GM10248 (cell line): Measurements from ENCODE around the gene PRKAR1B.
"Not testable (repeated sequence)": the region's sequence is repeated elsewhere in the genome, so short reads cannot be mapped to it uniquely, and the experiment has no call there.

Source experiments
- CTCF ChIA-PET: fragments of 300-600 bp; sonication (Branson Sonifier 250); formaldehyde crosslinking; extraction: SDS; loops from one replicate; lab custom pipeline; 2021; ENCODE audit warnings: antibody characterized with exemption; lab: Yijun Ruan, JAX
- POLR2A ChIA-PET: fragments of 350-650 bp; sonication (Branson Sonifier 250); formaldehyde crosslinking; extraction: SDS; loops from one replicate; lab custom pipeline; 2020; ENCODE audit warnings: antibody characterized with exemption; lab: Yijun Ruan, JAX
- DNase-seq: peaks from one replicate; pipeline ENCODE4 v3.0.0; 2012; ENCODE audit errors: extremely low spot score
- CTCF ChIP-seq: IDR thresholded peaks from 2 replicates; pipeline ENCODE4 v1.5.1; 2012; ENCODE audit warnings: mild to moderate bottlenecking, low read depth; ENCODE audit errors: extremely low read depth, missing control alignments, control extremely low read depth

The PRKAR1B gene

GRCh38 chr7:755413-755805, 28.3 kb upstream of the PRKAR1B start:
- ChIA-PET POLR2A (no interaction called here), CTCF (no interaction called here)
- no peak for TF ChIP-seq CTCF
- no peak for DNase-seq

GRCh38 chr7:754531-755412, 27.7 kb upstream of the PRKAR1B start:
- ChIA-PET CTCF (no interaction called here), POLR2A (no interaction called here)
- no peak for TF ChIP-seq CTCF
- DNase-seq: no peak

GRCh38 chr7:753190-753589, 26.1 kb upstream of the PRKAR1B start:
- no peak for DNase-seq
- TF ChIP-seq CTCF: no peak
- ChIA-PET POLR2A (no interaction called here), CTCF (no interaction called here)

- DNase-seq, CTCF ChIA-PET: not testable (repeated sequence)
- POLR2A ChIA-PET: interaction anchor here (0.5 kb wide), 1 partner anchor 334 kb away, joined by 5 read pairs; no protein-coding TSS in a partner anchor
Measured at GRCh38 chr7:752256-752655, 25.2 kb upstream of the PRKAR1B start.

GRCh38 chr7:751826-752225, 24.7 kb upstream of the PRKAR1B start:
- ChIA-PET CTCF (no interaction called here), POLR2A (interaction anchor here (0.5 kb wide), 1 partner anchor 334 kb away, joined by 5 read pairs; no protein-coding TSS in a partner anchor)
- DNase-seq: no peak
- TF ChIP-seq CTCF: no peak

GRCh38 chr7:750111-750905, 23.2 kb upstream of the PRKAR1B start:
- DNase-seq: no peak
- ChIA-PET CTCF (interaction anchor here (1.2 kb wide), 1 partner anchor 10 kb away, joined by 3 read pairs; no protein-coding TSS in a partner anchor), POLR2A (no interaction called here)
- no peak for TF ChIP-seq CTCF

- ChIA-PET POLR2A (no interaction called here), CTCF (no interaction called here)
- no peak for DNase-seq
- no peak for TF ChIP-seq CTCF
Measured at GRCh38 chr7:749140-749551, 22.1 kb upstream of the PRKAR1B start.
